Naive thymus-derived CD4-positive, alpha-beta T cell (primary cell): ENCODE data around the gene OR13H1. TPM values are rescaled to one million over a fixed set of nuclear protein-coding genes. Genes with fewer than 3 reads are reported as not detected.
"Not testable (repeated sequence)": the region's sequence is repeated elsewhere in the genome, so short reads cannot be mapped to it uniquely, and the experiment has no call there.

Experiments
- ATAC-seq: fragments of 150-1000 bp; cut with Tn5 transposase; 2 replicates; pipeline ENCODE4 v1.10.0; 2021; ENCODE audit warnings: mild to moderate bottlenecking, moderate library complexity
- CTCF ChIA-PET: fragments of 350-600 bp; sonication (Branson Sonifier 250); formaldehyde crosslinking; loops from one replicate; lab custom pipeline; 2021; ENCODE audit warnings: antibody characterized with exemption; lab: Charles Lee
- POLR2A ChIA-PET: fragments of 350-600 bp; sonication (Branson Sonifier 250); formaldehyde crosslinking; loops from one replicate; lab custom pipeline; 2021; ENCODE audit warnings: antibody characterized with exemption, inconsistent platforms; lab: Charles Lee
- DNase-seq, 9 donors: peaks; one replicate each; pipeline versions ENCODE4 v3.0.0 to v3.0.0-alpha.2; 2020 to 2022; ENCODE audit warnings: mixed read lengths in 1 of 9
- H3K27ac ChIP-seq: one replicate; pipeline ENCODE4 v1.7.0; 2013; ENCODE audit warnings: mild to moderate bottlenecking, low read depth, low read length, moderate library complexity
- H3K27me3 ChIP-seq, 2 donors: one replicate each; pipeline ENCODE4 v1.7.0; 2013; ENCODE audit warnings: low read length in 2 of 2, mild to moderate bottlenecking in 2 of 2, moderate library complexity in 2 of 2; ENCODE audit not compliant: control insufficient read depth in 2 of 2, insufficient read depth in 2 of 2
- H3K36me3 ChIP-seq, 3 experiments: 1 replicate in 2 of 3; 2 replicates in 1 of 3; pipeline ENCODE4 v1.7.0; 2013; ENCODE audit warnings: low read length in 3 of 3, mild to moderate bottlenecking in 3 of 3, moderate library complexity in 1 of 3; ENCODE audit not compliant: insufficient read depth in 3 of 3, control insufficient read depth in 2 of 3
- H3K4me1 ChIP-seq, 2 donors: one replicate each; pipeline ENCODE4 v1.7.0; 2013; ENCODE audit warnings: low read length in 2 of 2, mild to moderate bottlenecking in 2 of 2, moderate library complexity in 1 of 2; ENCODE audit not compliant: control insufficient read depth in 2 of 2, insufficient read depth in 2 of 2
- H3K4me3 ChIP-seq: 2 replicates; pipeline ENCODE4 v1.7.0; 2013; ENCODE audit warnings: mild to moderate bottlenecking, low read length
- H3K9me3 ChIP-seq, 3 experiments: 1 replicate in 2 of 3; 2 replicates in 1 of 3; pipeline ENCODE4 v1.7.0; 2013; ENCODE audit warnings: low read length in 3 of 3; ENCODE audit not compliant: control insufficient read depth in 2 of 3
- H3K27ac Mint-ChIP-seq, 9 donors: one replicate each; pipeline ENCODE4 v1.8.0; 2020 to 2022; ENCODE audit warnings: mixed read lengths in 9 of 9, mild to moderate bottlenecking in 8 of 9, moderate library complexity in 5 of 9, inconsistent platforms in 2 of 9
- H3K27me3 Mint-ChIP-seq, 5 donors: one replicate each; pipeline ENCODE4 v1.8.0; 2021 to 2022; ENCODE audit warnings: mixed read lengths in 5 of 5, mild to moderate bottlenecking in 1 of 5
- H3K36me3 Mint-ChIP-seq, 5 donors: one replicate each; pipeline ENCODE4 v1.8.0; 2020 to 2022; ENCODE audit warnings: mixed read lengths in 5 of 5, mild to moderate bottlenecking in 3 of 5, inconsistent platforms in 1 of 5
- H3K4me1 Mint-ChIP-seq, 7 donors: one replicate each; pipeline ENCODE4 v1.8.0; 2020 to 2022; ENCODE audit warnings: mixed read lengths in 7 of 7, mild to moderate bottlenecking in 3 of 7, inconsistent platforms in 1 of 7
- H3K4me3 Mint-ChIP-seq, 10 donors: one replicate each; pipeline ENCODE4 v1.8.0; 2020 to 2022; ENCODE audit warnings: mild to moderate bottlenecking in 10 of 10, mixed read lengths in 10 of 10, moderate library complexity in 6 of 10, inconsistent platforms in 2 of 10
- H3K9me3 Mint-ChIP-seq, 11 donors: one replicate each; pipeline ENCODE4 v1.8.0; 2020 to 2022; ENCODE audit warnings: mixed read lengths in 11 of 11, mild to moderate bottlenecking in 4 of 11, inconsistent platforms in 1 of 11, moderate library complexity in 1 of 11
- intact Hi-C, 2 donors: fragments of 100-400 bp; cut with micrococcal nuclease; formaldehyde crosslinking; loops; one replicate each; pipeline ENCODE4 v1.15.1; 2023
- polyA plus RNA-seq, 2 donors: library from polyadenylated mRNA; unstranded; fragments of 300-500 nt; fragmentation: Illumina TruSeq; gene quantifications; one replicate each; pipeline ENCODE4 v1.2.3, GENCODE V29; 2021
- total RNA-seq, 6 experiments: library from RNA in 5 of 6; stranded (reverse) in 5 of 6; gene quantifications; 1 replicate in 5 of 6; 2 replicates in 1 of 6; pipeline ENCODE4 v1.2.3 and lab custom pipeline; 2021 to 2026

The OR13H1 gene, protein sequence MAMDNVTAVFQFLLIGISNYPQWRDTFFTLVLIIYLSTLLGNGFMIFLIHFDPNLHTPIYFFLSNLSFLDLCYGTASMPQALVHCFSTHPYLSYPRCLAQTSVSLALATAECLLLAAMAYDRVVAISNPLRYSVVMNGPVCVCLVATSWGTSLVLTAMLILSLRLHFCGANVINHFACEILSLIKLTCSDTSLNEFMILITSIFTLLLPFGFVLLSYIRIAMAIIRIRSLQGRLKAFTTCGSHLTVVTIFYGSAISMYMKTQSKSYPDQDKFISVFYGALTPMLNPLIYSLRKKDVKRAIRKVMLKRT
- total RNA-seq (not detected), polyA plus RNA-seq (not detected), total RNA-seq (lab: John Stamatoyannopoulos, UW) (not detected)

DNA sequence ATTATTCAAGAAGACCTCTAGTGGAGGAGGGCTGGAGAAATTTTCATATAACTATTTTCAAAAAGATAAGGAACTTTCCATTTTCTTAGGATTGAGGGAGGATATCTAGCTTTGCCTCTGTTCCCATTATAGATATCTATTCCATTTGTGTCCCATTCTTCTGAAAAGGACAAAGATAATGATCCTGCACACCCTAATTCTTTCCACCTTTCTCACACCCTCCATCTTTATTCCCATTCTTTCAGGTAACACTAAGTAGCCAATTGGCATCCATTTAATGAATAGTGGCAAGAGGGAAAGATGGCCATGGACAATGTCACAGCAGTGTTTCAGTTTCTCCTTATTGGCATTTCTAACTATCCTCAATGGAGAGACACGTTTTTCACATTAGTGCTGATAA lies at the start of gene OR13H1:
TSS of gene OR13H1 (plus strand) at position 301 of the 400 bp plus-strand sequence. CDS start at position 301, 0 bp downstream.
- no peaks in the 10 kb centered on the region for H3K27me3 ChIP-seq
- intact Hi-C loops, result no loop called here
- H3K4me3 Mint-ChIP-seq, result no peak within 1 kb of the TSS
- peaks cover 0 to 9% (median 0%) of the 10 kb centered on the region in 5 donors for H3K27me3 Mint-ChIP-seq
- no peak within 1 kb of the TSS for H3K27ac Mint-ChIP-seq
- CTCF ChIA-PET, result no interaction called here
- H3K27ac ChIP-seq, result no peak within 1 kb of the TSS
- ATAC-seq (no peak), DNase-seq (no peak)
- H3K36me3 ChIP-seq, result no peaks in the 10 kb centered on the region
- no peaks in the 10 kb centered on the region for H3K4me1 ChIP-seq
- peaks cover 0 to 1% (median 0%) of the 10 kb centered on the region in 7 donors for H3K4me1 Mint-ChIP-seq
- peaks cover 0 to 2% (median 0%) of the 10 kb centered on the region in 11 donors for H3K9me3 Mint-ChIP-seq
- no peaks in the 10 kb centered on the region for H3K36me3 Mint-ChIP-seq
- POLR2A ChIA-PET, result no interaction called here
- no peaks in the 10 kb centered on the region for H3K9me3 ChIP-seq
- H3K4me3 ChIP-seq, result no peak within 1 kb of the TSS

DNA sequence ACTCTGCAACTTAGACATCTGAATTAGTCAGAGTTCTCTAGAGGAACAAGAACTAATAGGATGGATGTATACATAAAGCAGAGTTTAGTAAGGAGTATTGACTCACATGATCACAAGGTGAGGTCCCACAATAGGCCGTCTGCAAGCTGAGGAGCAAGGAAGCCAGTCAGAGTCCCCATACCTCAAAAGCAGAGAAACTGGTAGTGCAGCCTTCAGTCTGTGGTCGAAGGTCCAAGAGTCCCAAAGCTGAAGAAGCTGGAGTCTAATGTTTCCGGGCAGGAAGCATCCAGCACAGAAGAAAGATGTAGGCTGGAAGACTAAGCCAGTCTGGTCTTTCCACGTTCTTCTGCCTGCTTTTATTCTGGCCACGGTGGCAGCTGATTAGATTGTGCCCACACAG lies 42.3 kb upstream of the OR13H1 start:
- H3K9me3 Mint-ChIP-seq, POLR2A ChIA-PET, H3K27me3 ChIP-seq, ATAC-seq, intact Hi-C loops, H3K27ac Mint-ChIP-seq, H3K27ac ChIP-seq, H3K36me3 Mint-ChIP-seq, DNase-seq, H3K4me3 ChIP-seq, H3K36me3 ChIP-seq, H3K4me1 Mint-ChIP-seq, H3K4me1 ChIP-seq, H3K4me3 Mint-ChIP-seq, CTCF ChIA-PET, H3K9me3 ChIP-seq, H3K27me3 Mint-ChIP-seq: not testable (repeated sequence)

DNA sequence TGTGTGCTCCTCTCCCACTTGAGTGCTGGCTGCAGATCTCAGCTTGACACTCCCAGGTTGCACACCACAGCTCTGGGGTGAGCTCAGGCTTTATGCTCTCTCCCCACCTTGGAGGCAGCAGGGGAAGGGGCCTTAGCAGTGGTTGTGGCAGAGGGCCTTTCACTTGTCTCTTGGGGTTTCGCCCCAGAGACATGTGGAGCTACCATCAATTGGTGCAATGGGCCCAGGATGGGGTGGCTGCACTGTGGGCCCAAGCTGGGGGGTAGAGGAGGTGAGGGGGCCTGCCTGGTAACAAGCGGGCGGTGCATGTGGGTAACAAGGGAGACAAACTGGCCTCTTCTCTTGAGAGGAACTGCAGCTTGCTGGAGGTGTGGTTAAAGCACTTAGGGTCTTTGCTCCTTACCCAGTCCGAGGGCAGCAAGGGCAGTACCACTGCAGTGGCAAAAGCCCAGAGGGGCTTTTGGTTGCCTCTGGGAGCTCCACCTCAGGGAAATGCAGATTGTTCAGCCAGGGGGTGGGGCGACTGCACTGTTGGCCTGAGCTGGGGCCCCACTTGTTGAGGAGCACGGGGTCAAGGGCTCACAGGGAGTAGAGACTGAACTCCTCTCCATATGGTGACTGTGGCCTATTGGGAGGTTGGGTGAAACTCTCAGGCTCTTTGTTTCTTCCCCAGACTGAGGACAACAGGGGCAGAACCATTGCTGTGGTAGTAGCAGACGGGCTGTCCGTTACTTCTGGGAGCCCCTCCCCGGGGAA lies 30.5 kb upstream of the OR13H1 start:
- POLR2A ChIA-PET, result no interaction called here
- Mint-ChIP-seq H3K4me3 (no peak overlapping the region), H3K9me3 (peaks cover 0 to 5% (median 0%) of the 10 kb centered on the region in 11 donors), H3K27me3 (peaks cover 0 to 6% (median 0%) of the 10 kb centered on the region in 5 donors), H3K27ac (no peak overlapping the region), H3K36me3 (no peaks in the 10 kb centered on the region), H3K4me1 (no peaks in the 10 kb centered on the region)
- CTCF ChIA-PET, result no interaction called here
- Histone ChIP-seq H3K4me3 (no peak overlapping the region), H3K27ac (no peak overlapping the region), H3K27me3 (no peaks in the 10 kb centered on the region), H3K36me3 (no peaks in the 10 kb centered on the region), H3K4me1 (no peaks in the 10 kb centered on the region), H3K9me3 (no peaks in the 10 kb centered on the region)
- no peak for DNase-seq
- ATAC-seq, result no peak
- intact Hi-C loops, result no loop called here

DNA sequence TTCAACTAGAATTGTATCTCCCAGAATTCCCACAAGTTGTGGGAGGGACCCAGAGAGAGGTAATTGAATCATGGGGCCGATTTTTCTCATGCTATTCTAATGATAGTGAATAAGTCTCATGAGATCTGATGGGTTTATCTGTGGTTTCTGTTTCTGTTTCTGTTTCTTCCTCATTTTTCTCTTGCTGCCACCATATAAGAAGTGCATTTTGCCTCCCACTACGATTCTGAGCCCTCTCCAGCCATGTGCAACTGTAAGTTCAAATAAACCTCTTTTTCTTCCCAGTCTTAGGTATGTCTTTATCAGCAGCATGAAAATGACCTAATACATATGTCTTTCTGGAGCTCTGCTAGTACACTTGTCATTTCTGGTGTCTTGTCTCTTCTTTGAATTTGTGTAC lies 22.1 kb upstream of the OR13H1 start:
- CTCF ChIA-PET, result no interaction called here

DNA sequence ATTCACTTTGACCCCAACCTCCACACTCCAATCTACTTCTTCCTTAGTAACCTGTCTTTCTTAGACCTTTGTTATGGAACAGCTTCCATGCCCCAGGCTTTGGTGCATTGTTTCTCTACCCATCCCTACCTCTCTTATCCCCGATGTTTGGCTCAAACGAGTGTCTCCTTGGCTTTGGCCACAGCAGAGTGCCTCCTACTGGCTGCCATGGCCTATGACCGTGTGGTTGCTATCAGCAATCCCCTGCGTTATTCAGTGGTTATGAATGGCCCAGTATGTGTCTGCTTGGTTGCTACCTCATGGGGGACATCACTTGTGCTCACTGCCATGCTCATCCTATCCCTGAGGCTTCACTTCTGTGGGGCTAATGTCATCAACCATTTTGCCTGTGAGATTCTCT lies 344 bp downstream of the OR13H1 start:
- no peak for ATAC-seq
- POLR2A ChIA-PET, result no interaction called here
- intact Hi-C loops, result no loop called here
- CTCF ChIA-PET, result no interaction called here
- H3K9me3 Mint-ChIP-seq, result peaks cover 0 to 2% (median 0%) of the 10 kb centered on the region in 11 donors
- no peak for DNase-seq
- no peaks in the 10 kb centered on the region for H3K36me3 Mint-ChIP-seq
- Histone ChIP-seq H3K27me3 (no peaks in the 10 kb centered on the region), H3K9me3 (no peaks in the 10 kb centered on the region), H3K27ac (no peak overlapping the region), H3K4me1 (no peaks in the 10 kb centered on the region), H3K4me3 (no peak overlapping the region), H3K36me3 (no peaks in the 10 kb centered on the region)
- peaks cover 0 to 9% (median 0%) of the 10 kb centered on the region in 5 donors for H3K27me3 Mint-ChIP-seq
- H3K27ac Mint-ChIP-seq, result no peak overlapping the region
- no peak overlapping the region for H3K4me3 Mint-ChIP-seq
- H3K4me1 Mint-ChIP-seq, result peaks cover 0 to 1% (median 0%) of the 10 kb centered on the region in 7 donors

More for the DNA sequence above, 22.1 kb upstream of the OR13H1 start:
- Mint-ChIP-seq H3K9me3 (peaks cover 0 to 3% (median 0%) of the 10 kb centered on the region in 11 donors), H3K4me1 (no peaks in the 10 kb centered on the region), H3K36me3 (no peaks in the 10 kb centered on the region), H3K27ac (no peak overlapping the region), H3K27me3 (peaks cover 0 to 8% (median 4%) of the 10 kb centered on the region in 5 donors), H3K4me3 (no peak overlapping the region)
- H3K27ac ChIP-seq, result no peak overlapping the region
- DNase-seq (no peak), ATAC-seq (no peak)
- no peaks in the 10 kb centered on the region for H3K27me3 ChIP-seq
- H3K9me3 ChIP-seq, result no peaks in the 10 kb centered on the region
- H3K4me3 ChIP-seq, result no peak overlapping the region
- H3K36me3 ChIP-seq, result no peaks in the 10 kb centered on the region
- no peaks in the 10 kb centered on the region for H3K4me1 ChIP-seq
- intact Hi-C loops, result no loop called here
- POLR2A ChIA-PET, result no interaction called here

DNA sequence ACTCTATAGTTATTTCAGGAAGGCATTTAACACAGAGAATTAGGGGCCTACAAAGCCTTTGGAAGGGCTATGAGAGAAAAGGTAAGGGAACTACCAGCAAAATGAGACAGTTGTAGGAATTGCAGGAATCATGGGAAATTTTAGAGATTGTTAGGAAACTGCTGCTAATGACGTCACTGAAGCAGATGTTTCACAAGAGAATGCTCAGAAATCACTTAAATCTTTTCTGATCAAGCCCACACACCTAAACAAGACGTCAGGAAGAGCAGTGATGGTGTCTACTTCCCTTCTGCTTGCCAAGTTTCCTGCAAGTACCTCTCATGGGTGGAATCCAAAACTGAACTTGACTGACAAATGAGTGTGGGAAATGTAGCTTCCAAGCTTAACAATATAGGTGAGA lies 5.1 kb downstream of the OR13H1 start:
- Histone ChIP-seq H3K27me3 (no peaks in the 10 kb centered on the region), H3K36me3 (no peaks in the 10 kb centered on the region), H3K4me1 (no peaks in the 10 kb centered on the region), H3K4me3 (no peak overlapping the region), H3K9me3 (no peaks in the 10 kb centered on the region), H3K27ac (no peak overlapping the region)
- no peak for DNase-seq
- intact Hi-C loops, result no loop called here
- H3K4me3 Mint-ChIP-seq, result no peak overlapping the region
- peaks cover 0 to 2% (median 0%) of the 10 kb centered on the region in 11 donors for H3K9me3 Mint-ChIP-seq
- no peak overlapping the region for H3K27ac Mint-ChIP-seq
- ChIA-PET CTCF (no interaction called here), POLR2A (no interaction called here)
- no peaks in the 10 kb centered on the region for H3K36me3 Mint-ChIP-seq
- no peaks in the 10 kb centered on the region for H3K4me1 Mint-ChIP-seq
- no peak for ATAC-seq
- peaks cover 0 to 9% (median 0%) of the 10 kb centered on the region in 5 donors for H3K27me3 Mint-ChIP-seq
